HepG2 (cell line): ENCODE data around the gene TSC1. TPM values are rescaled to one million over a fixed set of nuclear protein-coding genes. Genes with fewer than 3 reads are reported as not detected.

Experiments
- ATAC-seq: fragments of 200-7000 bp; cut with Tn5 transposase; 3 replicates; pipeline ENCODE4 v1.9.1; 2020; ENCODE audit warnings: mild to moderate bottlenecking, moderate library complexity
- BruUV-seq: library from RNA; stranded (reverse); fragments of 400-500 nt; replicated peaks from 2 replicates; lab custom pipeline; 2021; lab: Mats Ljungman, UMichigan
- CTCF ChIA-PET: fragments of 300-600 bp; formaldehyde crosslinking; extraction: SDS; loops from one replicate; lab custom pipeline; 2021; ENCODE audit warnings: low total read pairs, inconsistent platforms, low intra/inter-chr PET ratio; lab: Yijun Ruan, JAX
- POLR2A ChIA-PET: fragments of 350-600 bp; sonication (Branson Sonifier 250); formaldehyde crosslinking; loops from one replicate; lab custom pipeline; 2020; ENCODE audit warnings: antibody characterized with exemption, inconsistent platforms; lab: Yijun Ruan, JAX
- DNase-seq: peaks from one replicate; pipeline ENCODE4 v3.0.0-alpha.2; 2015; ENCODE audit warnings: low spot score
- FAIRE-seq: peaks from 3 replicates; lab custom pipeline; 2011; peaks lifted over from hg19 to GRCh38; lab: Jason Lieb, UNC
- H2AFZ ChIP-seq: one replicate; pipeline ENCODE4 v1.6.1; 2011; ENCODE audit warnings: low read length, inconsistent platforms
- H3K27ac ChIP-seq: fragments of 300-600 bp; 3 replicates; pipeline ENCODE4 v1.8.0; 2011; ENCODE audit warnings: mixed run types, mild to moderate bottlenecking, mixed read lengths, low read length, inconsistent platforms; ENCODE audit not compliant: insufficient read depth; ENCODE audit errors: extremely low read length
- H3K27me3 ChIP-seq, 2 experiments: fragments of 200-600 bp in 1 of 2; 2 replicates in 1 of 2; 3 replicates in 1 of 2; pipeline versions ENCODE4 v1.6.0 to v1.8.0; 2011; ENCODE audit warnings: low read length in 2 of 2, mild to moderate bottlenecking in 2 of 2, moderate library complexity in 2 of 2, inconsistent platforms in 1 of 2; ENCODE audit not compliant: insufficient read depth in 2 of 2, control insufficient read depth in 1 of 2
- H3K36me3 ChIP-seq, 2 experiments: fragments of 200-600 bp in 1 of 2; replicated peaks in 1 of 2; 2 replicates in 1 of 2; 3 replicates in 1 of 2; pipeline versions ENCODE4 v1.5.1 to v1.8.0; 2011; ENCODE audit warnings: low read length in 2 of 2, inconsistent platforms in 1 of 2; ENCODE audit not compliant: insufficient read depth in 2 of 2, control insufficient read depth in 1 of 2
- H3K4me1 ChIP-seq: 2 replicates; pipeline ENCODE4 v1.5.1; 2012; ENCODE audit warnings: low read length, inconsistent platforms; ENCODE audit not compliant: insufficient read depth
- H3K4me2 ChIP-seq: 2 replicates; pipeline ENCODE4 v1.6.0; 2011; ENCODE audit warnings: low read depth, low read length, inconsistent platforms
- H3K4me3 ChIP-seq, 3 experiments: fragments of 200-600 bp in 1 of 3; sonication (generic), shearing (Covaris generic) in 1 of 3; replicated peaks in 1 of 3; 2 replicates each; pipeline ENCODE4 v1.5.1; 2011 to 2016; ENCODE audit warnings: low read length in 3 of 3, inconsistent platforms in 2 of 3, low read depth in 2 of 3, mild to moderate bottlenecking in 2 of 3, control low read depth in 1 of 3, mixed read lengths in 1 of 3; ENCODE audit not compliant: insufficient read depth in 1 of 3
- H3K79me2 ChIP-seq: one replicate; pipeline ENCODE4 v1.6.1; 2011; ENCODE audit warnings: low read length, inconsistent platforms; ENCODE audit not compliant: insufficient read depth
- H3K9ac ChIP-seq: 2 replicates; pipeline ENCODE4 v1.6.0; 2011; ENCODE audit warnings: mild to moderate bottlenecking, low read depth, low read length, inconsistent platforms; ENCODE audit not compliant: insufficient read depth
- H3K9me3 ChIP-seq: 2 replicates; pipeline ENCODE4 v1.5.1; 2012; ENCODE audit warnings: mild to moderate bottlenecking, low read length
- H4K20me1 ChIP-seq: 2 replicates; pipeline ENCODE4 v1.6.0; 2011; ENCODE audit warnings: inconsistent platforms, mild to moderate bottlenecking, low read length, moderate library complexity; ENCODE audit not compliant: insufficient read depth
- ATF7 ChIP-seq, 2 experiments: fragments of 450-650 bp in 1 of 2; sonication (generic) in 1 of 2; formaldehyde crosslinking in 1 of 2; IDR thresholded peaks; 2 replicates each; pipeline versions ENCODE4 v1.4.0 to v1.6.1; 2016 to 2020; ENCODE audit warnings: antibody characterized with exemption in 1 of 2, mild to moderate bottlenecking in 1 of 2, missing genetic modification reagents in 1 of 2
- WGBS: methylation state at CpG from one replicate; pipeline ENCODE4 v1.1.6; 2017; ENCODE audit warnings: low lambda C conversion rate; 5-methylcytosine and 5-hydroxymethylcytosine counted together
- in situ Hi-C: cut with HindIII; loops from 2 replicates; pipeline ENCODE4 v1.10.0; 2017; ENCODE audit warnings: low pct_unique_long_range_greater_than_20kb; ENCODE audit not compliant: extremely low pct_ligation_motif_present
- intact Hi-C: fragments of 100-400 bp; cut with micrococcal nuclease; formaldehyde crosslinking; loops from one replicate; pipeline ENCODE4 v1.10.0; 2022; ENCODE audit not compliant: unreplicated experiment
- polyA plus RNA-seq, 8 experiments: library from polyadenylated mRNA; depleted of rRNA in 3 of 8; stranded (reverse) in 7 of 8; unstranded in 1 of 8; fragments of >200 nt; fragmentation: Illumina TruSeq in 4 of 8; extraction: Trizol in 4 of 8; gene quantifications; 2 replicates each; pipeline versions ENCODE4 v1.2.1 to v1.2.3, GENCODE V29; 2011 to 2016; ENCODE audit warnings: low read depth in 4 of 8, missing spikeins in 1 of 8, mixed read lengths in 1 of 8; ENCODE audit not compliant: insufficient read depth in 1 of 8
- total RNA-seq, 5 experiments: library from RNA; depleted of rRNA; stranded (reverse); fragments of >200 nt; fragmentation: Illumina TruSeq; extraction: Trizol; gene quantifications; 2 replicates each; pipeline ENCODE4 v1.2.3, GENCODE V29; 2016; ENCODE audit warnings: low read depth in 1 of 5
- TF ChIP-seq, protein P1 (sequence below), 2 experiments: sonication (generic) in 1 of 2; formaldehyde crosslinking in 1 of 2; IDR thresholded peaks; 2 replicates each; pipeline versions ENCODE4 v1.4.0 to v1.6.1; 2018 to 2020; ENCODE audit warnings: missing genetic modification reagents in 2 of 2, borderline replicate concordance in 1 of 2, low read depth in 1 of 2, mild to moderate bottlenecking in 1 of 2, missing biosample characterization in 1 of 2
- TF ChIP-seq, protein P2 (sequence below): sonication (generic); formaldehyde crosslinking; IDR thresholded peaks from 2 replicates; pipeline ENCODE4 v1.4.0; 2020; ENCODE audit warnings: missing genetic modification reagents

Gene TSC1
- total and polyA plus RNA-seq, 2 of the 13 experiments (the other 11 are each of a cell fraction or from before 2014, with no cell fraction given): 31.6 to 66.1 TPM

DNA sequence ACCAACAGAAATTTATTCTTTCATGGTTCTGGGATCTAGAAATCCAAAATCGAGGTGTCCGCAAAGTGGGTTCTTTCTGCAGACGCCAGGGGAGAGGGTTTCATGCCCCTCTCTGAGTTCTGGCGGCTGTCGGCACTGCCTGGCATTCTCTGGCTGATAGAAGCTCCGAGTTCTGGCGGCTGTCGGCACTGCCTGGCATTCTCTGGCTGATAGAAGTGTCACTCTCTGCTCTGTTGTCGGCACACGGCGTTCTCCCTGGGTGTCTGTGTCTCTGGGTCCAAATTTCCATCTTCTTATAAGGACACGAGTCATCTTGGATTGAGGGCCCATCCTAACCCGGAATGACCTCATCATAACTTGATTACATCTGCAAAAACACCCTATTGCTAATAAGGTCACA lies 41.7 kb upstream of the TSC1 start:
- H3K9ac ChIP-seq: no peak overlapping the region
- no peaks in the 10 kb centered on the region for H3K79me2 ChIP-seq
- POLR2A ChIA-PET: no interaction called here
- CTCF ChIA-PET: no interaction called here
- H3K27ac ChIP-seq: no peak overlapping the region
- no peaks in the 10 kb centered on the region for H3K9me3 ChIP-seq
- no peak overlapping the region for H3K4me2 ChIP-seq
- intact Hi-C loops: no loop called here
- TF ChIP-seq, protein P1, sequence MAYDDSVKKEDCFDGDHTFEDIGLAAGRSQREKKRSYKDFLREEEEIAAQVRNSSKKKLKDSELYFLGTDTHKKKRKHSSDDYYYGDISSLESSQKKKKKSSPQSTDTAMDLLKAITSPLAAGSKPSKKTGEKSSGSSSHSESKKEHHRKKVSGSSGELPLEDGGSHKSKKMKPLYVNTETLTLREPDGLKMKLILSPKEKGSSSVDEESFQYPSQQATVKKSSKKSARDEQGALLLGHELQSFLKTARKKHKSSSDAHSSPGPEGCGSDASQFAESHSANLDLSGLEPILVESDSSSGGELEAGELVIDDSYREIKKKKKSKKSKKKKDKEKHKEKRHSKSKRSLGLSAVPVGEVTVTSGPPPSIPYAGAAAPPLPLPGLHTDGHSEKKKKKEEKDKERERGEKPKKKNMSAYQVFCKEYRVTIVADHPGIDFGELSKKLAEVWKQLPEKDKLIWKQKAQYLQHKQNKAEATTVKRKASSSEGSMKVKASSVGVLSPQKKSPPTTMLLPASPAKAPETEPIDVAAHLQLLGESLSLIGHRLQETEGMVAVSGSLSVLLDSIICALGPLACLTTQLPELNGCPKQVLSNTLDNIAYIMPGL (CRISPR knock-in tag; IDR thresholded peaks at IDR 0.05; ENCODE audit: borderline replicate concordance in 1 of 2, low read depth in 1 of 2): no peak
- TF ChIP-seq ATF7 (IDR thresholded peaks at IDR 0.05) (peak; percentile 36; the same call in 1 of the 2 replicates), ATF7 (CRISPR knock-in tag; IDR thresholded peaks at IDR 0.05) (no peak)
- TF ChIP-seq, protein P2, sequence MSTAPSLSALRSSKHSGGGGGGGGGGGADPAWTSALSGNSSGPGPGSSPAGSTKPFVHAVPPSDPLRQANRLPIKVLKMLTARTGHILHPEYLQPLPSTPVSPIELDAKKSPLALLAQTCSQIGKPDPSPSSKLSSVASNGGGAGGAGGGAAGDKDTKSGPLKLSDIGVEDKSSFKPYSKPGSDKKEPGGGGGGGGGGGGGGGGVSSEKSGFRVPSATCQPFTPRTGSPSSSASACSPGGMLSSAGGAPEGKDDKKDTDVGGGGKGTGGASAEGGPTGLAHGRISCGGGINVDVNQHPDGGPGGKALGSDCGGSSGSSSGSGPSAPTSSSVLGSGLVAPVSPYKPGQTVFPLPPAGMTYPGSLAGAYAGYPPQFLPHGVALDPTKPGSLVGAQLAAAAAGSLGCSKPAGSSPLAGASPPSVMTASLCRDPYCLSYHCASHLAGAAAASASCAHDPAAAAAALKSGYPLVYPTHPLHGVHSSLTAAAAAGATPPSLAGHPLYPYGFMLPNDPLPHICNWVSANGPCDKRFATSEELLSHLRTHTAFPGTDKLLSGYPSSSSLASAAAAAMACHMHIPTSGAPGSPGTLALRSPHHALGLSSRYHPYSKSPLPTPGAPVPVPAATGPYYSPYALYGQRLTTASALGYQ (CRISPR knock-in tag): no peak
- TF ChIP-seq, all 625 proteins: peak for 1
- DNase-seq: no peak
- in situ Hi-C loops: no loop called here
- WGBS: 42% methylated on average over 8 of the region's 13 CpGs
- no TSS peak for BruUV-seq
- H3K36me3 ChIP-seq: no peaks in the 10 kb centered on the region
- no peak for FAIRE-seq
- no peaks in the 10 kb centered on the region for H4K20me1 ChIP-seq
- peaks cover 48% of the 10 kb centered on the region for H3K4me1 ChIP-seq
- no peak for ATAC-seq
- H3K4me3 ChIP-seq: no peak overlapping the region
- no peak overlapping the region for H2AFZ ChIP-seq
- H3K27me3 ChIP-seq: peaks cover 5 to 32% of the 10 kb centered on the region in 2 experiments; a peak in 3 of 5 replicates
